ENCODE data around the gene PHACTR3. TPM values are rescaled to one million over a fixed set of nuclear protein-coding genes. Genes with fewer than 3 reads are reported as not detected.

The PHACTR3 gene
- total and polyA plus RNA-seq, 10 donors: 1.4 to 15.0 (median 8.6) TPM

GRCh38 chr20:59597240-59597639 is 7.1 kb upstream of the PHACTR3 start:
- no peak for TF ChIP-seq POLR2AphosphoS5 (IDR thresholded peaks at IDR 0.05)
- no peak for TF ChIP-seq POLR2A (IDR thresholded peaks at IDR 0.05)
- no peak for TF ChIP-seq CTCF (IDR thresholded peaks at IDR 0.05 in 8 of 11, conservative IDR thresholded peaks at IDR 0.05 in 3 of 11)
- no peak overlapping the region for H3K4me3 ChIP-seq
- DNase-seq: no peak
- 23 to 38% (median 31%) methylated on average over 1 of the region's 1 CpG for WGBS, 5 donors
- peaks cover 0 to 10% (median 2%) of the 10 kb centered on the region in 6 donors for H3K4me1 ChIP-seq
- intact Hi-C loops (cut with DNase I; ENCODE audit: low total_unique reads): no loop called here
- no peaks in the 10 kb centered on the region for H3K36me3 ChIP-seq
- H3K9me3 ChIP-seq: no peaks in the 10 kb centered on the region
- H3K27ac ChIP-seq: no peak overlapping the region
- H3K27me3 ChIP-seq (replicated peaks in 1 of 7): peaks cover 0 to 64% (median 4%) of the 10 kb centered on the region in 7 donors

- DNase-seq: no peak
- TF ChIP-seq CTCF (IDR thresholded peaks at IDR 0.05 in 8 of 11, conservative IDR thresholded peaks at IDR 0.05 in 3 of 11) (peak in 10 of 11 experiments; percentile 16 to 75 (median 57)), POLR2AphosphoS5 (IDR thresholded peaks at IDR 0.05) (no peak)
- H3K27me3 ChIP-seq (replicated peaks in 1 of 7): peaks cover 0 to 79% (median 11%) of the 10 kb centered on the region in 7 donors
- 32 to 42% (median 34%) methylated on average over 13 of the region's 13 CpGs for WGBS, 5 donors
- H3K9me3 ChIP-seq: no peaks in the 10 kb centered on the region
- intact Hi-C loops (cut with DNase I; ENCODE audit: low total_unique reads): no loop called here
- peaks cover 0 to 14% (median 2%) of the 10 kb centered on the region in 6 donors for H3K4me1 ChIP-seq
- H3K36me3 ChIP-seq: no peaks in the 10 kb centered on the region
- H3K4me3 ChIP-seq: no peak overlapping the region
- no peak overlapping the region for H3K27ac ChIP-seq
These were observed 5.6 kb upstream of the PHACTR3 start for GRCh38 chr20:59598625-59599310.

GRCh38 chr20:59599941-59600340 is 4.4 kb upstream of the PHACTR3 start:
- WGBS, 5 donors: 83 to 98% (median 93%) methylated on average over 3 of the region's 3 CpGs
- peaks cover 0 to 26% (median 7%) of the 10 kb centered on the region in 6 donors for H3K4me1 ChIP-seq
- DNase-seq: no peak
- intact Hi-C loops (cut with DNase I; ENCODE audit: low total_unique reads): no loop called here
- H3K27ac ChIP-seq: no peak overlapping the region
- H3K9me3 ChIP-seq: no peaks in the 10 kb centered on the region
- H3K4me3 ChIP-seq: no peak overlapping the region
- H3K27me3 ChIP-seq (replicated peaks in 1 of 7): peaks cover 0 to 91% (median 23%) of the 10 kb centered on the region in 7 donors
- H3K36me3 ChIP-seq: no peaks in the 10 kb centered on the region
- no peak for TF ChIP-seq CTCF (IDR thresholded peaks at IDR 0.05 in 8 of 11, conservative IDR thresholded peaks at IDR 0.05 in 3 of 11)
- TF ChIP-seq POLR2AphosphoS5 (IDR thresholded peaks at IDR 0.05): no peak
- no peak for TF ChIP-seq POLR2A (IDR thresholded peaks at IDR 0.05)

GRCh38 chr20:59600472-59600871 is 3.9 kb upstream of the PHACTR3 start:
- Histone ChIP-seq H3K36me3 (no peaks in the 10 kb centered on the region), H3K27ac (no peak overlapping the region), H3K27me3 (replicated peaks in 1 of 7) (peaks cover 0 to 91% (median 29%) of the 10 kb centered on the region in 7 donors), H3K4me3 (no peak overlapping the region), H3K9me3 (no peaks in the 10 kb centered on the region), H3K4me1 (peaks cover 0 to 31% (median 12%) of the 10 kb centered on the region in 6 donors)
- intact Hi-C loops (cut with DNase I; ENCODE audit: low total_unique reads): no loop called here
- no peak for DNase-seq
- WGBS, 5 donors: 71 to 80% (median 79%) methylated on average over 5 of the region's 5 CpGs
- no peak for TF ChIP-seq POLR2AphosphoS5 (IDR thresholded peaks at IDR 0.05)
- TF ChIP-seq POLR2A (IDR thresholded peaks at IDR 0.05): no peak
- TF ChIP-seq CTCF (IDR thresholded peaks at IDR 0.05 in 8 of 11, conservative IDR thresholded peaks at IDR 0.05 in 3 of 11): no peak

Data from spleen (tissue), 11 donors.